GM12873 (cell line): Measurements from ENCODE around the gene MYO1F.

ENCODE experiments used
- TF ChIP-seq, protein P1 (sequence below): IDR thresholded peaks from 2 replicates; pipeline ENCODE4 v1.5.1; 2012; ENCODE audit warnings: low read depth, mild to moderate bottlenecking, moderate library complexity, low read length, control low read depth; ENCODE audit not compliant: insufficient read depth; ENCODE audit errors: missing control alignments

The MYO1F gene

DNA sequence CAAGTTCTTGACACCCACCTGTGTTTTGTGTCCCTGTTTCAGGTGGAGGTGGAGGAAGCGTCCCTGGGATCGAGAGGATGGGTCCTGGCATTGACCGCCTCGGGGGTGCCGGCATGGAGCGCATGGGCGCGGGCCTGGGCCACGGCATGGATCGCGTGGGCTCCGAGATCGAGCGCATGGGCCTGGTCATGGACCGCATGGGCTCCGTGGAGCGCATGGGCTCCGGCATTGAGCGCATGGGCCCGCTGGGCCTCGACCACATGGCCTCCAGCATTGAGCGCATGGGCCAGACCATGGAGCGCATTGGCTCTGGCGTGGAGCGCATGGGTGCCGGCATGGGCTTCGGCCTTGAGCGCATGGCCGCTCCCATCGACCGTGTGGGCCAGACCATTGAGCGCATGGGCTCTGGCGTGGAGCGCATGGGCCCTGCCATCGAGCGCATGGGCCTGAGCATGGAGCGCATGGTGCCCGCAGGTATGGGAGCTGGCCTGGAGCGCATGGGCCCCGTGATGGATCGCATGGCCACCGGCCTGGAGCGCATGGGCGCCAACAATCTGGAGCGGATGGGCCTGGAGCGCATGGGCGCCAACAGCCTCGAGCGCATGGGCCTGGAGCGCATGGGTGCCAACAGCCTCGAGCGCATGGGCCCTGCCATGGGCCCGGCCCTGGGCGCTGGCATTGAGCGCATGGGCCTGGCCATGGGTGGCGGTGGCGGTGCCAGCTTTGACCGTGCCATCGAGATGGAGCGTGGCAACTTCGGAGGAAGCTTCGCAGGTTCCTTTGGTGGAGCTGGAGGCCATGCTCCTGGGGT, 91.5 kb downstream of the MYO1F start:
- TF ChIP-seq, protein P1, sequence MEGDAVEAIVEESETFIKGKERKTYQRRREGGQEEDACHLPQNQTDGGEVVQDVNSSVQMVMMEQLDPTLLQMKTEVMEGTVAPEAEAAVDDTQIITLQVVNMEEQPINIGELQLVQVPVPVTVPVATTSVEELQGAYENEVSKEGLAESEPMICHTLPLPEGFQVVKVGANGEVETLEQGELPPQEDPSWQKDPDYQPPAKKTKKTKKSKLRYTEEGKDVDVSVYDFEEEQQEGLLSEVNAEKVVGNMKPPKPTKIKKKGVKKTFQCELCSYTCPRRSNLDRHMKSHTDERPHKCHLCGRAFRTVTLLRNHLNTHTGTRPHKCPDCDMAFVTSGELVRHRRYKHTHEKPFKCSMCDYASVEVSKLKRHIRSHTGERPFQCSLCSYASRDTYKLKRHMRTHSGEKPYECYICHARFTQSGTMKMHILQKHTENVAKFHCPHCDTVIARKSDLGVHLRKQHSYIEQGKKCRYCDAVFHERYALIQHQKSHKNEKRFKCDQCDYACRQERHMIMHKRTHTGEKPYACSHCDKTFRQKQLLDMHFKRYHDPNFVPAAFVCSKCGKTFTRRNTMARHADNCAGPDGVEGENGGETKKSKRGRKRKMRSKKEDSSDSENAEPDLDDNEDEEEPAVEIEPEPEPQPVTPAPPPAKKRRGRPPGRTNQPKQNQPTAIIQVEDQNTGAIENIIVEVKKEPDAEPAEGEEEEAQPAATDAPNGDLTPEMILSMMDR = no peak

DNA sequence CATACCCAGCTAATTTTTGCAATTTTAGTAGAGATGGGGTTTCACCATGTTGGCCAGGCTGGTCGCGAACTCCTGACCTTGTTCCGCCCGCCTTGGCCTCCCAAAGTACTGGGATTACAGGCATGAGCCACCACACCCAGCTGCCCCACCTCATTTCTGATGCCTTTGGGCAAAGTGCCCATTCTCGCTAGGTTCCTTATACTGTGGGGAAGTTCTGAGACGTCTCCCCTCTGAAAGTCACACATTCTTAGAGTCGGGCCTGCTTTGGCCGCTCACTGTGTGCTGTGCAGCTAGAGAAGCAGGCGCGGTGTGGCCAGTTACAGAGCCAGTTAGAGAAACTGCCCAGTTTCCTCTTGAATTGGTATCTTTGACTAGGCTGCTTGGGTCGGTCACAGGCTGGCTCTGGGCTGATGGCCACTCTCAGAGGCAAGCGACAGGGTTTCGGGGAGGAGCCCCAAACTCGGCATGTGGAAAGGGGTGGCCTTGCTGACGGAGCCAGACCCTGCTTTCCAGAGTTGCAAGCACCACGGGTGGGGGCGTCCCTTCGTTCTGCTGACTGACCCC, 92.8 kb downstream of the MYO1F start:
- TF ChIP-seq, protein P1 = no peak

DNA sequence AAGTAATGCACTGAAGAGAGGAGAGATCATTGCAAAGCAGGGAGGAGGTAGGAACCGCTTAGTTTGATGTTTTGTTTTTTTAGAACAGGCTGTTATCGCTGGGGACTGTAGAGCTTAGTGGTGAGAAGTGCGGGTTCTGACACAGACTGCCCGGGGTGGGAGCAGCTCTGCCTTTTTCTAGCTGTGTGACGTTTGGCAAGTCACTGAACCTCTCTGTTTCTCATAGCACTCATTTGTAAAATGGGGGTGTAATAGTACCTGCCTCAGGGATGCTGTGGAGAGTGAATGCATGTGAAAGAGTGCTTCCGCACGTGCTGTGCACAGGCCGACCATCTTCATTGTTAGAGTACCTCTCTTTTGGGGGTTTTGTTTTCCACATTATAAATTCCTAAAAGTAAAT, 94.1 kb downstream of the MYO1F start:
- TF ChIP-seq, protein P1 = no peak

DNA sequence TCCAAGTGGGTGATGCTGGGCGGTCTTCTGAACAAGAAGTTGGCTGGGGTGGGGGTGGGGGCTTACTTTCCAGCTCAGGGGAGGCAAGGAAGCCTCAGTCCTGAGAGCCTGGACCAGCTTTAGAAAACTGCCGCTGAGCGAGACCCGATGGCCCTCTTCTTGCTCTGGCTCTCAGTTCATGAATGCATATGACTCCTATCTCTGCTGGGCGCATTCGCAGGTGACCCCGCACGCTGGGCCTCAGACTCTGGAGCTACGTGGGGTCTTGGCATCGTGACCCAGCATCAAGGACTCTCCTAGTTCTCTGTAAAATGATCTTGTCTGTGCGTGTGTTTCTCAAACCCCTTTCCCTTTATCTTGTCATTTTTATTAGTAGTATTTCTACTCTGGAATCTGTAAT, 94.5 kb downstream of the MYO1F start:
- TF ChIP-seq, protein P1 = no peak

DNA sequence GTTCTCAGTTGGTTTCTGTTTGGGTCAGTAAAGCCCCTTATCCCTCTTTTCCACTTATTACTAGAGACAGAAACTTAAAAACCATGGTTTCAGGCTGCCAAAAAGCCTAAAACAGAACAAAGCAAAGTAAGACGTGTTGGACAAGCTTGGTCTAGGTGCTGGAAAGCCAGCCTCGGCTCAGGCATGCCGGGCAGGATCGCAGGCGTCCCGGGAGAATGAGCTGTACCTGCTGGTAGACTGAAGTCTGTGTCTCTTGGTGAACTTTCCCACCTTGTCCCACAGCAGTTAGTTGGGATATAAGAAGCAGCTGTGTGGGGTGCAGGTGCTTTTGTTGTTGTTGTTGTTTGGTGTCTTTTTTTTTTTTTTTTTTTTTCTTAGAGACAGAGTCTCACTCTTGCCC, 95.6 kb downstream of the MYO1F start:
- TF ChIP-seq, protein P1 = no peak

DNA sequence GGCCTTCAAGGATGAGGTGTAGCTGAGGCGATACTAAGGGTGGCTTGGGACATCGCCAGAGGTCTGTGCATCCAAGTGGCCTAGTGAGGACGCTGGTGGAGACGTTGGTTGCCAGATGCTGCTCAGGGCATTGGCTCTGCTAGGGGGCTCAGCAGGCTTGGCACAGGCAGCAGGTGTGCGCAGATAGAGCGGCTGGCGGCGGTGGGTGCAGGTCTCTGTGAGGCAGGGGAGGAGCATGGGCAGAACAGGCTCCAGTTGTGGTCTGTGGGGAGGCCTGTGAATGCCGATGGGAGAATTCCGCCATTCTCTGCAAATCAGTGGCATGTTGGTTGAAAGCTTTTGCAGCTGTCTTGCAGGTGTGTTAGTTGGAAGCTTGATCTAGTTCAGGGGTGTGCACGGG, 96.0 kb downstream of the MYO1F start:
- TF ChIP-seq, protein P1 = no peak

DNA sequence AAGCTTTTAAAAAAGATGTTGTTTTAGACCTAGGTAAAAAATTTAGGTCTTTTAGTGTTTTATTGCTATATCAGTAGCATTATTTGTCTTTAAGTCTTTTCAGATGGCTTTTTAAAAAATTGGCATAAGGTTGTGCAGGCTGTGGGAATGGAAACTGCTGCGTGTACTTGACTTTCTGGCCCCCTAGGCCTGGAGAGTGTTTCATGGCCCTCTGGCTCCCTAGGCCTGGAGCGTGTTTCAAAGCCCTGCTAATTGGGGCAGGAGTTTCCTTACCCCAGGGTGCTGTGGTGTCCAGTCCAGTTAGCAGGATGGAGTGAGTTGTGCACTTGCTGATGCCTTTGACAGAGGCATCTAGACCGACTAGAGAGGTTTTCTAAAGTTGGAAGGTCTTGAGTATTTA, 98.6 kb downstream of the MYO1F start:
- TF ChIP-seq, protein P1 = no peak
